GM15510 (cell line): ENCODE data around the gene CTSF.

Experiments used
- POLR2A ChIP-seq: IDR thresholded peaks from 3 replicates; pipeline ENCODE4 v1.6.1; 2011; ENCODE audit warnings: borderline replicate concordance; ENCODE audit not compliant: insufficient read length; ENCODE audit errors: extremely low read depth

Gene CTSF

DNA sequence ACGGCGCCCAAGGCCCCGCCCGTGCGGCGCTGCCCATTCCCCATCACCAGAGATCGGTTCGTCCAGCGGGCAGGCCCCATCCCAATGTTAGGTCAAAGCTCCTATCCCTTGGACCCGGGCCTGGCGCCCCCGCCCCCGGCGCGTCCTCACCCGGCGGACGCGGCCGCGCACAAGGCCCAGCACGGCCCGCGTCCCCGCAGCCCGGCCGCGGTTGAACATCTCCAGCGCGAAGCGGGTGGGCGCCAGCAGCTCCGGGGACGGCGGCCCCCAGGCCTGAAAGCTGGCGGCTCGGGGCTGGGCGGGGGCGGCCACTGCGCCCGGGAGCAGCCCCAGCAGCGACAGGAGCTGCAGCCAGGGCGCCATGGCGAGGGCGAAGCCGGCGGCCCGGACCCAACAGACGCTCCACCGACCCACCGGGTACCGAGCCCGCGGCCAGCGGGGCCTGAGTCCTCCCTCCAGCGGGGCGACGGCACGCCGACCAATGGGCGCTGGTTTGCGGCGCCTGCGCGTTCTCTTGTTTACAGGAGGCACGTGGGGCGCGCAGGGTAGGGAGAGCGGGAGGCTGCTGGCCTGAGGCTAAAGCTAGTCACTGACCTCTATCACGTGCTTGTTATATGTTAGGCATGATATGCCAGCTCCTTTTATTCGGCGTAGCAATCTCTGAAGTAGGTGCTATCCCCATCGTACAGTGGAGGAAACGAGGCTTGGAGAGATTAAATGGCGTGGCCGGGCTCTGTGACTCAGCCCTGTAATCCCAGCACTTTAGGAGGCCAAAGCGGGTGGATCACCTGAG lies at the start of gene CTSF:
Gene CTSF (minus strand): TSS at position 483 of the 793 bp plus-strand sequence. CDS start 120 bp downstream, at position 363.
- TF ChIP-seq POLR2A = no peak

DNA sequence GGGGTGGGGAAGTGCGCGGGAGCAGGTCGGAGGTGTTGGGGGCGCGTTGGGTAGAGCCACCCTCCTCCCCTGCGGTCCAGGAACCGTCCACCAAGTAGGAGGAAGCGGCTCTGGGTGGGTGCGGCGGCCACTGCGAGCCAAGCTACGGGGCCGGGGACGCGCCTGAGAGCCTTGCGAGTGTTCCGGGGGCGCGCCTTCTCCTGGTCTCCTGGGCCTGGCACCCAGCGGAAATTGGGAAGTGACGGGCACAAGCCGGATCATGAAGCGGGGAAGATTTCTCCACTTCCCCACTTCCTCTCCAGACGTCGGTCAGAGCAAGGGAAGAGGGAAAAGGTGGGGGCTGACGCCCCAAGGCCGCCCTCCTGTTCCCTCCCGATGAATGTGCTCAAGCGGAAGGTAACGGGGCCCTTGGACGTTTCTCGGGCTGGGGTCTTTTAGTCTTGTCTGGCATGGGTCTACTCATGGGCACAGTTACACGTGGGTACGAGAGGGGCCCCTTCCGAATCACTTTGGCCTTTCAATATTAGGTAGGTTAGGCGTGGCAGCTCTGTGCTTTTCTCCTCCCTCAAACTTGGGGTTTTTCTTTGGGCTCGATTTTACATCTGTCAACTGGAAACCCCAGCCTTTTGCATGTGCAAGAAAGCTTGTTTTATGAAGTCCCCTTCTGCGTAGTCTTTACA lies 48.9 kb upstream of the CTSF start:
- TF ChIP-seq POLR2A = no peak

DNA sequence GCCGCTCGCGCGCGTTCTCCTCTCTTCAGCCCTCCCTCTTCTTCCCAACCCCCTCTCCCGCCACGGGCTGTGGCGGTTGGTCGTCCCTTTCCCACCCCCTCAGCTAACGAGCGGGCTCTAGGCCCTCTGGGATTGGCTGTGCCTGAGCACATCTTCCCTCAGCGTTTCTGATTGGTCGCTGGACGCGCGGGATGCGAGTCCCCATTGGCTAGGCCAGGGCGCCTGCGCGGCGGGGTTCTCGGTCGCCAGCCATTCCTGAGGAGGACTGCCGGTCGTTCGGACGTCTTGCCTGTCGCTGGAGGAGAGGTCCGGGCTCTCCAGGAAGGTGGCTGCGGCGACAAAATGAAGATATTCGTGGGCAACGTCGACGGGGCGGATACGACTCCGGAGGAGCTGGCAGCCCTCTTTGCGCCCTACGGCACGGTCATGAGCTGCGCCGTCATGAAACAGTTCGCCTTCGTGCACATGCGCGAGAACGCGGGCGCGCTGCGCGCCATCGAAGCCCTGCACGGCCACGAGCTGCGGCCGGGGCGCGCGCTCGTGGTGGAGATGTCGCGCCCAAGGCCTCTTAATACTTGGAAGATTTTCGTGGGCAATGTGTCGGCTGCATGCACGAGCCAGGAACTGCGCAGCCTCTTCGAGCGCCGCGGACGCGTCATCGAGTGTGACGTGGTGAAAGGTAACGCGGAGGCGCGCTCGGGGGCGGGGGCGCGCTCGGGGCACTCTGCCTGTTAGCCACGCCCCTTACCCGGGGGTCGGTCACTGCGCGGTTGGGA lies 48.2 kb upstream of the CTSF start, which contains the start of gene RBM14:
Gene RBM14 (plus strand): TSS at position 252 of the 776 bp plus-strand sequence. CDS start 91 bp downstream, at position 343.
- peak; percentile 99 for TF ChIP-seq POLR2A

DNA sequence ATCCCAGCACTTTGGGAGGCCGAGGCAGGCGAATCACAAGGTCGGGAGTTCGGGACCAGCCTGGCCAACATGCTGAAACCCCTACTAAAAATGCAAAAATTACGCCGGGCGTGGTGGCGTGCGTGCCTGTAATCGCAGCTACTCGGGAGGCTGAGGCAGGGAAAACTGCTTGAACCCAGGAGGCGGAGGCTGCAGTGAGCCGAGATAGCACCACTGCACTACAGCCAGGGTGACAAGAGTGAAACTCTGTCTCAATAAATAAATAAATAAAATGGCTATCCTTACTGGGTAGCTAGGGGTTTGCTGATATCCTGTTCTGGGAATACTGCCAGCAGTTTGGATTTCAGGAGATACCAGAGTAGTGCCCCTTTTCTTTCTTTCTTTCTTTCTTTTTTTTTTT lies 45.7 kb upstream of the CTSF start:
- TF ChIP-seq POLR2A = no peak

DNA sequence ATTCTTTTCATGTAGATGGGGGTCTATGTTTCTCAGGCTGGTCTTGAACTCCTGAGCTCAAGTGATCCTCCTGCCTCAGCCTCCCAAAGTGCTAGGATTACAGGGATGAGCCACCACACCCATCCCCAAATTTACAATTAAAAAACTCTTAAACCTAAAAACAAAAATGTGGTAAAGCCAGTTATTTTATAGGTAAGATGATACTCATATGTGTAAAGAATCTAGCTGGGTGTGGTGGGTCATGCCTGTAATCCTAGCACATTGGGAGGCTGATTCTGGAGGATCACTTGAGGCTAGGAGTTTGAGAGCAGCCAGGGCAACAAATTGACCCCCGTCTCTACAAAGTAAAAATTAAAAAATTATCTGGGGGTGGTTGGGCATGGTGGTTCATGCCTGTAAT lies 44.1 kb upstream of the CTSF start:
- TF ChIP-seq POLR2A = no peak

DNA sequence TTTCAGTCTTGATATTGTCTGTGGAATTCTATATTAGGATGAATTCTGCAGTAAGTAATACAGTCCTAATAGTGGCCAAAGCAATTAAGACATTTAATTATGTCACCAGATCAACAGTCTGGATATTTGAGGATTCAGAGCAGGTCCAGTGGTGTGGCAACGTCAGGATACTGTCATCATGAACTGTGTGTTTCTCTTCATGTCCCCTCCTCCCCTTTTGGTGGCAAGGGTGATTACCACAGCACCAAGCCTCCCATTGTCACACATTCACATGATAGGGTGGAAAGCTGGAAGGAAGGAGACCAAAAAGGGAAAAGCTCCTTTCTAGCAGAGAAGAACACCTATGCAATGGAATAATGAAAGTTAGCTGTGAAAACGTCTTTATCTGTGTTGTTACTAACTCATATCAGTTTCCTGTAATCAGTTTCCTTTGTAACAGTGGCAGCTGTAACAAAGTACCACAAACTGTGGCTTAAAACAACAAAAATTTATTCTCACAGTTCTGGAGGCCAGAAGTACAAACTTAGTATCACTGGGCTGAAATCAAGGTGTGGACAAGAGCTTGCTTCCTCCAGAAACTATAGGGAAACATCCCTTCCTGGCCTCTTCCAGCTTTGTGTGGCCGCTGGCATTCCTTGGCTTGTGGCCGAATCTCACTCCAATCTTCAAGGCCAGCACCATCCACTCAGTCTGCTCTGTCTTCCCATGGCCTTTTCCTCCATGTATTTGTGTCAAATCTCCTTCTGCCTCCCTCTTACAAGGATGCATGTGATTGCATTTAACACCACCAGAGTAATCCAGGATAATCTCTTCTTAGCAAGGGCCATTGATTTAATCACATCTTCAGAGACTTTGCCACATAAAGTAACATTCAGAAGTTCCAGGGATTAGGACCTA lies 41.6 kb upstream of the CTSF start:
- no peak for TF ChIP-seq POLR2A

DNA sequence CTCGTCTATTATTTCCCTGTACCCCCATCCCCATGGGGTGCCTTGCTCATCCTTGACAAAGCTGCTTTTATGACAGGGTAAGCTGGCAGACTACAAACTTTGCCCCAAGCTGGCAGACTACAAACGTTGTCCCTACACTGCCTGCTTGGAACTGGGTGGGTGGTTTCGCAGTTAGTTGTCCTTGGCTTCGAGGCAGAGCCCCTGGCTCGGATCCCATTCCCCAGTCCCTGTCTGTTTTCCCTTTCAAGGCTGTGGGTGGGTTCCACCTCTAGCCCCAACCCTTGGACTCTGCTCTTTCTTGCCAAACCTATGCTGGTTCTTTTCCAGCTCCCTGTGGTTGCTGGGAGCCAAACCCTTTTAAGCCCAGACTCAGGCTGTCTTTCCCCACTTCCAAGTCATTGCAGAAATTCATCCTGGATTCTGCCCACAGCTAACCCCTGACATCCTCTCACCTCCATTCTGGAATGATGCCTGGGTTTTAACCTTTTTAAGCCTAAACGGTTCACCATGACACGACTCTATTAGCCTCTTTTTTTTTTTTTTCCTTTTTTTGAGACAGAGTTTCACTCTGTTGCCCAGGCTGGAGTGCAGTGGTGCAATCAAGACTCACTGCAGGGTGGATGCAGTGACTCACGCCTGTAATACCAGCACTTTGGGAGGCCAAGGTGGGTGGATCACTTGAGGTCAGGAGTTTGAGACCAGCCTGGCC lies 38.9 kb upstream of the CTSF start:
- TF ChIP-seq POLR2A = no peak

DNA sequence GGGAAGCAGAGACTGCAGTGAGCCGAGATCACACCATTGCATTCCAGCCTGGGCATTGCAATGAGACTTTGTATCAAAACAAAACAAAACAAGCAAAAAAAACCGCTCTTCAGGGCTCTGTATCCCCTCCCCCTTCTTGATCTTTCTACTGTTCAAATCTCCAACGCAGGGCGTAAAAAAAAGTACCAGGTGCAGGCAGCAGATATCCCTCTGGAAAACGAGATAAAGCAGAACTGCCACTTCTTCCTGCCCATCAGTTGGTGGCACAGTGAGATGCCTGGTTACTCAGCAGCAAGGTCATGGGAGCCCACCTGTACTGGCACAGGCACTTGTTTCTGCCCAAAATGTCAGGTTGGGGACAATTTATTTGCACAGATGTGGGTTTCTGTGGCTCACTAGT lies 35.7 kb upstream of the CTSF start:
- TF ChIP-seq POLR2A = no peak

DNA sequence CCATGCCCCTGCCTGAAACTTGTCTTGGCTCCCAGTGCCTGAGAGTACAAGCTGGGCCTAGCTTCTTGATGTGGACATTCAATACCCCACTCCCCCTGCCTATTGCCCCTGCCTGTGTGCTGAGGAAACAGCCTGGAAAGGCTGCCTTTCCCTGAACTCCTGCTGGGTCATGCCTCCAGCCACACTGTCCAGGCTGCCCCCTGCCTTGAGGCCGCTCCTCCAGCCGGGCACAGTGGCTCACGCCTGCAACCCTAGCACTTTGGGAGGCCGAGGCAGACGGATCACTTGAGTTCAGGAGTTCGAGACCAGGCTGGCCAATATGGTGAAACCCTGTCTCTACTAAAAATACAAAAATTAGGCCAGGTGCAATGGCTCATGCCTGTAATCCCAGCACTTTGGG lies 34.7 kb upstream of the CTSF start:
- no peak for TF ChIP-seq POLR2A

DNA sequence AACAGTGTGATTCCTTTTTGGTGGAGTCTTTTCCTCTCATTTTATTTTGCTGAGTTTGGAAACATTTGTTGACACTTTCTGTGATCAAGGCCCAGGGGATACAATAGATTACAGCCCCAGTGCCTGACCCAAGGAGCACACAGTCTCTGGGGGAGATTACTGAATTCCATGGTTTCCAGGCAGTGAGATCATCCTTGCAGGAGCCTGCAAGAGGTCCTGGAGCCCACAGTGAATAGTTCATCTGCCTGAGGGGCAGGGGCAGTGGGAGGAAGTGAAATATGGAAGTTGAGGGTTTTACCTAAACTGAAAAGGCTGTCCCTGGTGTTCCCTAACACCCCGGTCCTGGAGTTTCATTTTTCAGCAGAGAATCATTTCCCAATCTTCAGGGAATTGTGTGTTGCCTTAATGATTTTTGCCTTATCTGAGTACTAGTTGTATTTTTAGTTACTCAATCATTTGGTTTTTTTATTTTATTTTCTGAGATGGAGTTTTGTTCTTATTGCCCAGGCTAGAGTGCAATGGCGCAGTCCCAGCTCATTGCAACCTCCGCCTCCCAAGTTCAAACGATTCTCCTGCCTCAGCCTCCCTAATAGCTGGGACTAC lies 32.3 kb upstream of the CTSF start:
- no peak for TF ChIP-seq POLR2A

DNA sequence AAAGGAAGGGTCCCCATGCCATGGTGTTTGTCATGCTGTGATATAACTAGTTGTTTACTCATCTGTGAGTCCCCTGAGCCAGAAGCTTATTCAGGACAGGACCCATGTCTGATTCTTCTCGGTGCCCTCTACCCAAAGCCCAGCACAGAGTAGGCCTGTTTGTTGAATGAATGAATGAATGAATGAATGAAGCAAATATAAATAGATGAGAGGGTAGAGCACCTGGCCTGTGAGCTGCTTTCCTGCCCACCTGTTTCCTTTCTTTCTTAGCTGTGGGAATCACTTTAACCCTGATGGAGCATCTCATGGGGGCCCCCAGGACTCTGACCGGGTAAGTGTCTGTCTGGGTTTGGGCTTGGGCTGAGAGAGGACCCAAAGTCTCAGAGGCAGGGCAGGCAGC lies 31.8 kb upstream of the CTSF start:
- no peak for TF ChIP-seq POLR2A

DNA sequence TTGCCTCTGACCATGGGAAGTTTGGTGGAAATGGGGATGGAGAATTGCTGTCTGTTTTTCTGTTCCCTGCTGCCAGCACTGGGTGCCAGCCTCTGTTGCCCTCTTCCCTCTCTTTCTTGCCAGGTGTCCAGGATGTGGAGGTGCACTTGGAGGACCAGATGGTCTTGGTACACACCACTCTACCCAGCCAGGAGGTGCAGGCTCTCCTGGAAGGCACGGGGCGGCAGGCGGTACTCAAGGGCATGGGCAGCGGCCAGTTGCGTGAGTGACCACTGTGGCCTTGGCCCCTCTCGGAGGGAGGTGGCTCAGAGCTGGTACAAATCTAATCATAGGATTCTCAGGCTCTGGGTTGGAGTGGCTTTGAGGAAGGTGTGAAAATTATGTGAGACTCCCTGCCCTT lies 30.6 kb upstream of the CTSF start:
- TF ChIP-seq POLR2A = no peak

DNA sequence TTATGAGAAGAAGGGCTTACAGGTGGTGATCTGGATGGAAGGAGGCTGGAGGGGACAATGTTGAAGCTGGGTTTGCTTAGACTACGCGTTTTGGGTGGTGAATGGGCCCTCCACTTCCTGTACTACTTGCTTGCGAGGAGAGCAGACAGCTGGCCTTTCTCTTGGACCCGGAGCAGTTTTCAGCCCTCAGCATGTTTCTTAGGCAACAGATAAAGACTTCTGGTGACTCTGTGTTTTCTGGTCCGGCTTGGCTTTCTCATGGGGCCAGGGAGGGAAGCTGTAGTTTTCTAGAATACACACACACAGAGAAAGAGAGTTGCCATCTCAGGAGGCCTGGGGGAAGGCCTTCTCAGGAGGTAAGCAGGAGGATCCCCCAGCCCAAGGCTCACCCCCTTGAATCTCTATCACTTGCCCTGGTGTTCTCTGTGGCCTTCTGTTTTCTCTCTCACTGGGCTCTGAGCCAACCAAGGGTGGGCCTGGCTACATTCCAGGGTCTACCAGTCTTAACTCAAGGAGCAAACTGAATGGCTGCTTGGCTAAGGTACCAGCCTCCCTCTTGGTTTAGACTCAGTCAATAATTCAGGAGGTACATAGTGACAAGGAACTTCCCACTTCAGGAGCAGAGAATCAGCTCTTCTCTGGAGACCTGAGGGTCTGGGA lies 27.0 kb upstream of the CTSF start:
- TF ChIP-seq POLR2A = no peak
